D341Med (cell line): ENCODE results near the gene ITGB4.

Source experiments
- DNase-seq: peaks from one replicate; pipeline ENCODE4 v3.0.0; 2012; ENCODE audit warnings: low spot score

Gene ITGB4

GRCh38 chr17:75697651-75698291 lies 23.5 kb upstream of the ITGB4 start:
- DNase-seq = no peak

- no peak for DNase-seq
Observed at GRCh38 chr17:75698659-75699058, 22.6 kb upstream of the ITGB4 start.

DNA sequence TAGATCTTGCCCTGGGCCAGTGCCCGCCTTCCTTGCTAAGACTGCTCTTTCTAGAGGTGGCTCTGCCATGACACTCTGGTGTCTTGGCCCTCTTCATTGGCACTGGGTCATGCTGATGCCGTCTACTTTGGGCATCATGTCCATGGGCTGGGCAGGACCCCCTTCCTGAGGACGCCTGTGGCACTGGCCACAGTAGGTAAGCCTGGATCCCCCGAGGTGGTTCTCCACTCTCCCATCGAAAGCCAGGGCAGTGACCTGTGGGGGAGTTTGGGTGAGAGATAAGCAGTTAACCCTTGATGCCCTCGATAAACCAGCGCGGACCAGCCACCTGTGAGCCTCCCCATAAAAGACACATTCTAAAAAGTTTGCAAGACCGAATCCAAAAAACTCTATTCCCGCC lies 20.0 kb upstream of the ITGB4 start:
- no peak for DNase-seq

DNA sequence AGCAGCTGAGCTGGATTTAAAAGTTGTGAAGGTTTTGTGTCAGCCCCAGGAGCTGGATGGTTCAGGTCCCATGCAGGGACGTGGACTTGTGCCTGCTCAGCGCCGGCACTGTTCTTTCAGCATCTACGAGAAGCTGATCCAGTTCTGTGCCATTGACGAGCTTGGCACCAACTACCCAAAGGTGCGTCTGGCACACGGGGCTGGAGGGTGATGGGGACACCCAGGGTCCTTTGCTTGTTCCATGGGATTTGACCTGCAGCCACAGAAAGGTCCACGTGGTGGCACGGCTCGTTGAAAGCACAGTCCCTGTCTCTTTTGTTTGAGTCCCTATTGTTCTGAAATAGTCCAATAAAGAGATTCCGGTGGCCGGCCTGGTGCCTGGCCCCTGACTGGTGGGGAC lies 18.1 kb upstream of the ITGB4 start:
- DNase-seq = no peak

- no peak for DNase-seq
Observed at GRCh38 chr17:75703591-75703990, 17.7 kb upstream of the ITGB4 start.

- DNase-seq = no peak
Observed at GRCh38 chr17:75704963-75705875, 16.0 kb upstream of the ITGB4 start.

- no peak for DNase-seq
Observed at GRCh38 chr17:75706042-75706728, 15.1 kb upstream of the ITGB4 start.

DNA sequence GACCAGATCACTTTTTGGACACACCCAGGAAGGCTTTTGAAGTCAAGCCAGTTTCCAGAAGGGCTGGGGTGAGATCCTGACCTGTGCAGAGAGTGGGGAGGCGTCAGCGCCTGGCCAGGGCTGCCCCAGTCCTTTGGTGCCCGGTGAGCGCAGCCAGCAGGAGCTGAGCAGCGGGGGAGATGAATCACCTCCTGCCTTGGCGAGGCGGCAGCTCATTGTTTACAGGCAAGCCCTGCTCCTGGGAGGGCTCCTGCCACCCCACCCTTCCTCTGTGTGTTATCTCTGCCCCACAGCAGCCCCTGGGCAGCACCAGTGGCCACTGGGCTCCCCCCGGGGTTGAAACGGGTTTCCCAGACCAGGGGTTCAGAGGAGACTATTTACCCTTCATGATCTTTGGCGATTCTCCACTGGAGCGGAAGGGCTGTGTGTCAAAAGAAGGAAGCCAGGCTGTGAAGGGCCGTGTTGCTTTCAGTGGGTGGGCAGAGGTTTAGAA lies 14.1 kb upstream of the ITGB4 start:
- no peak for DNase-seq

DNA sequence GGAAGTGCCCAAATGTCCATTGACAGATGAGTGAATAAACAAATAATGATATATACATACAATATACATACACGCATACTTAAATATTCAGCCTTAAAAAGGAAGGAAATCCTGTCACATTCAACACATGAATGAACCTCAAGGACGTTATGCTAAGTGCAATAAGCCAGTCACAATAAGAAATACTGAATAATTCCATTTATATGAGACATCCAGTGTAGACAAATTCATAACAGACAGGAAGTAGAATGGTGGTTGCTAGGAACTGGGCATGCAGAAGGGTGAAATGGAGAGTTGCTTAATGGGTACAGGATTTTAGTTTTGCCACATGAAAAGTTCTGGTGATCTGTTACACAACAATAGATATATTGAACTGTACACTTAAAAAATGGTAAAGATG lies 8.8 kb upstream of the ITGB4 start:
- no peak for DNase-seq

DNA sequence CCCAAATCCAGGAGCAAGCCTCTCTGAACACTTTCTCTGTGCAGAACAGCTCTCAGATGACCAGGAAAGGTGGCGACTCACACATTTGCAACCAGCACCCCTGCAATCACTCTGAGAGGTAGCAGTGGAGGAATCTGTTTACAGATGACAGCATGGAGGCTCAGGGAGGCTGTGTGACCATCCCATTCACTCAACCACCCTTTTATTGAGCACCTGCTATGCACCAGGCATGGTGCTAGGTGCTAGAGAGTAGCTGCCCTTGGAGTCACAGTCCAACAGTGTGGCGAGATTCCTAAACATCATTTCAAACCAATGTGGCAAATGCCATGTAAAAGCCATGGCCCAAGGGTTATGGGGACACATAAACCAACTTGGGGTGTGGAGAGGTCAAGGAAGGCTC lies 1.5 kb upstream of the ITGB4 start:
- no peak for DNase-seq

DNA sequence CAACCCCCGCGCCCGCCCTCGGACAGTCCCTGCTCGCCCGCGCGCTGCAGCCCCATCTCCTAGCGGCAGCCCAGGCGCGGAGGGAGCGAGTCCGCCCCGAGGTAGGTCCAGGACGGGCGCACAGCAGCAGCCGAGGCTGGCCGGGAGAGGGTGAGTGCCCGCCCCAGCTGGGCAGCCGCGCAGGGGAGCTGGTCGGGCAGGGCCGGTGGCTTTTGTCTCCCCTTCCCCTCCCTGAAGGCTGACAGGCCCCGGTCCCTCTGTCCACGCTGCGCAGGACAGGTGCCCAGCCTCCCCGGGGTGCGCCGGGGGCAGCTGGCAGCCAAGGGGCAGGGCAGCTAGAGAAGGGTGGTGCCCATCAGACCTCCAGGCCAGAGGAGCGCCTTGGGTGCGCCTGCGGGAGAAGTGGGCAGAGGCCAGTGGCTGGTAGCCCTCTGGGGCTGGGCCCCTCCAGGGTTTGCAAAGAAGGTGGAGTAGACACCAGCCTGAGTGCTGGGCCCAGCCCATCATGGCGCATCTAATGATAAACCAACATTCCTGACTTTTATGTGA lies 278 bp downstream of the ITGB4 start:
- no peak for DNase-seq

DNA sequence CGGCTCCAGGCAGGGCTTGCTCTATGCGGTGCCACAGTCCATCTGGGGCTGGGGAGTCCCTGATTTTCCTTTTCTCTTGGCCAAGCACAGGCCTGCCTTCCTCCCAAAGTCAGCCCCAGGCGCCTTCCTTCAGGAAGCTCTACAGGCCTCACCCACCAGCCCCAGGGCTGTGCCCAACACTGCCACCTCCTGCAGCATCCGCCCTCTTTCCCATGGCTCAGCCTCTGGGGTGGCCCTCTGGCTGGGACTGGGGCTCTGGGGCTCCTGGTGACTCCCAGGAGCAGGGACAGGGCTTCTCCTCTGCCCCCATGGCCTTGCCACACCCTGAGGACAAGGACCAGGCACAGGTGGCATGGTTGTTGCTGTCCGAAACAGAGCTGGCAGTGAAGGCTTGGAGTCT lies 817 bp downstream of the ITGB4 start:
- no peak for DNase-seq

DNA sequence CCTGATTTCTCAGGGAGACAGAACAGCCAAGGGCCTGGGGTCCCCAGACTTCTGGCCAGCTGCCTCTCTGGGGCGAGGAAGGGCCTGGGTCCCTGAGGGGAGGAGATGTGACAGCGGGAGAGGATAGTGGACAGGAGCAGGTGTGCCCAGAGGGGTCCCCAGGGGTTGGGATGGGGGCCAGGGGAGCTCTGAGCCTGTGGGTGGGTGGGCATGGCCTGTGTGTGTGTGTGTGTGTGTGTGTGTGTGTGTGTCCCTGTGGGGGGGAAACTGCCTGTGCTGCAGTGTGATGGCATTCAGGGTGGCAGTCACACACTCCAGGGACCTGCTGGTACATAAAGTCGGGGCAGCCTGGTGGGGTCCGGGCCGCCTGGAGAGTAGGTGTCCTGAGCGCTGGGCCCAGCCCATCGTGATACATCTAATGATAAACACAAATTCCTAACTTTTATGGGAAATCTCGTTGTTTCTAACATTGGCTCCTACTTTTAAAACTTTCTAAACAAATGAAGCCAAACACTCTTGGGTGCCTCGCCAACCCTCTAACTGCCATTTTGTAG lies 1.4 kb downstream of the ITGB4 start:
- no peak for DNase-seq

- no peak for DNase-seq
Observed at GRCh38 chr17:75723171-75723930, 2.1 kb downstream of the ITGB4 start.

- no peak for DNase-seq
Observed at GRCh38 chr17:75724016-75725003, 3.1 kb downstream of the ITGB4 start.

GRCh38 chr17:75725504-75725903 lies 4.2 kb downstream of the ITGB4 start:
- DNase-seq = no peak

- no peak for DNase-seq
Observed at GRCh38 chr17:75727391-75727790, 6.1 kb downstream of the ITGB4 start.

DNA sequence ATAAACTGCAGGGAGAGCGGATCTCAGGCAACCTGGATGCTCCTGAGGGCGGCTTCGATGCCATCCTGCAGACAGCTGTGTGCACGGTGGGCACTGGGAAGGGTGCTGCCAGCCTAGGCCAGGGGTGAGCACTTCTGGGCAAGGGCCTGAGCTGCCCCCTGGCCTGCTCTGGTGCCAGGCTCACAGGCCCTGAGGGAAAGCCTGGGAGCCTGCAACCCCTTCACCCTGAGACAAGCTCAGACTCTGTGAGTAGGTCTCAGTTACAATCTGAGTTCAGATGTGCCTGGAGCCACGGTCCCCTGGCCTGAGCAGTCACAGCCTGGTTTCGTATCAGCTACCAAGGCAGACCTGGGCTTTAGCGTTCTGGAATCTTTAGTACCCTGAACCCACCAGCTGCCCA lies 8.1 kb downstream of the ITGB4 start:
- no peak for DNase-seq

DNA sequence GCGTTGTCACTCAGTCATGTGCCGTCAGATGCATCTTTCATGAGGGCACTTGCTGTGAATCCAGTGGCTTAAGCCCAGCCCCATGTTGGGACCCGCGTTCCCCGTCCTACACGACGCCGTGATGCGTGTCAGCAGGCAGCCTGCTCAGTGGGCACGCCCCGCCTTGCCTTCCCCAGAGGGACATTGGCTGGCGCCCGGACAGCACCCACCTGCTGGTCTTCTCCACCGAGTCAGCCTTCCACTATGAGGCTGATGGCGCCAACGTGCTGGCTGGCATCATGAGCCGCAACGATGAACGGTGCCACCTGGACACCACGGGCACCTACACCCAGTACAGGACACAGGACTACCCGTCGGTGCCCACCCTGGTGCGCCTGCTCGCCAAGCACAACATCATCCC lies 8.8 kb downstream of the ITGB4 start:
- DNase-seq = no peak

DNA sequence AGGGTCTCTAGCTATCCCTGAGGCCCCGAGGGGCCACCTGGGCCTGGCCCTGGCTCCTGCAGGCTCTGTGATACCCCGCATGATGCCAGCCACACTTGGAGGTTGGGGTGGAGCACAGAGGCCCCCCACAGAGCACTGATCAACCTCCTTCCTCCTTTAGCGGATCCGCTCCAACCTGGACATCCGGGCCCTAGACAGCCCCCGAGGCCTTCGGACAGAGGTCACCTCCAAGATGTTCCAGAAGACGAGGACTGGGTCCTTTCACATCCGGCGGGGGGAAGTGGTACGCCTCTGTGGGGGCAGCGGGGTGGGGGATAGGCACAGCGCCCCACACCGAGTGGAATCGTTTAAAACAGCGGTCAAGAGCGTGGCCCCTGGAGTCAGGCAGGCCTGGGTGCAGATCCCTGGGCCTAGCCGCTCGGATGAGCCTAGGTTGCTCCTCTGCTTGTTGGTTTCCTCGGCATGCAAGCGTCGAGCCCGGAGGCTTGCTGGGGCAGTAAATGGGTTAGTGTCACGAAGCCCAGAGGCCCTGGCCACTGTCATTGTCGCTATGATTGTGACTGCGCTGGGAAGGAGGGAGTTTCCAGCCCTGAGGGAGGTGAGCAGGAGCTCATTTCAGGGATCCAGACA lies 9.9 kb downstream of the ITGB4 start:
- no peak for DNase-seq
